OCI-LY3 (cell line): ENCODE results near the gene MTUS2.

Source experiments
- EZH2phosphoT487 ChIP-seq: fragments of 200-600 bp; shearing (Covaris generic); IDR thresholded peaks from 2 replicates; pipeline ENCODE4 v1.6.1; 2018; ENCODE audit warnings: antibody characterized with exemption, mixed run types, low read depth
- TF ChIP-seq, protein P1 (sequence below): fragments of 200-600, 300-600 bp; sonication (generic); IDR thresholded peaks from 2 replicates; pipeline ENCODE4 v1.5.1; 2014; ENCODE audit warnings: antibody characterized with exemption, low read length, low read depth

DNA sequence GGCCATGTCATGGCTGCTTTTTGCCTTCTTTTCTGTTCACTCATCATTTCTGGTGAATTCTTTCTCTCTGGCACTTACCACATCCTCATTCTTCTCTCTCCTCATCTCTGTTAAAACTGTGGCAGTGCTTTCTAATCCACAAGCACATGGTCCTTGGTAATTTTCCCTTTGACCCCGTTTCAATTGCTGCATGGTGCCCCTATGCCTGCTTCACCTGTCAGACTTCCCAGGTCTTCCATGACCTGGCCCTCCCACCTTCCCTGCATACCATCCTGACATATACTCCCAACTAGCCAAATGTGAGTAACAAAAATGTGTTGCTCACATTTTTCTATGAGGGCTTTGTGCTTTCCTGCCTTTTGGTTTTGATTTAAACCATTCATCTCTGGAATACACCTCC lies 286.5 kb downstream of the MTUS2 start:
- TF ChIP-seq, protein P1, sequence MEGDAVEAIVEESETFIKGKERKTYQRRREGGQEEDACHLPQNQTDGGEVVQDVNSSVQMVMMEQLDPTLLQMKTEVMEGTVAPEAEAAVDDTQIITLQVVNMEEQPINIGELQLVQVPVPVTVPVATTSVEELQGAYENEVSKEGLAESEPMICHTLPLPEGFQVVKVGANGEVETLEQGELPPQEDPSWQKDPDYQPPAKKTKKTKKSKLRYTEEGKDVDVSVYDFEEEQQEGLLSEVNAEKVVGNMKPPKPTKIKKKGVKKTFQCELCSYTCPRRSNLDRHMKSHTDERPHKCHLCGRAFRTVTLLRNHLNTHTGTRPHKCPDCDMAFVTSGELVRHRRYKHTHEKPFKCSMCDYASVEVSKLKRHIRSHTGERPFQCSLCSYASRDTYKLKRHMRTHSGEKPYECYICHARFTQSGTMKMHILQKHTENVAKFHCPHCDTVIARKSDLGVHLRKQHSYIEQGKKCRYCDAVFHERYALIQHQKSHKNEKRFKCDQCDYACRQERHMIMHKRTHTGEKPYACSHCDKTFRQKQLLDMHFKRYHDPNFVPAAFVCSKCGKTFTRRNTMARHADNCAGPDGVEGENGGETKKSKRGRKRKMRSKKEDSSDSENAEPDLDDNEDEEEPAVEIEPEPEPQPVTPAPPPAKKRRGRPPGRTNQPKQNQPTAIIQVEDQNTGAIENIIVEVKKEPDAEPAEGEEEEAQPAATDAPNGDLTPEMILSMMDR: no peak
- no peak for TF ChIP-seq EZH2phosphoT487
